ENCODE measurements around the gene PAQR8. TPM values are rescaled to one million over a fixed set of nuclear protein-coding genes. Genes with fewer than 3 reads are reported as not detected.

The PAQR8 gene
- polyA plus RNA-seq, 1 of the 3 experiments (the other 2 are of a cell fraction): 2.3 TPM

GRCh38 chr6:52328729-52329128, 33.2 kb upstream of the PAQR8 start:
- H3K9me3 ChIP-seq: no peaks in the 10 kb centered on the region
- no peaks in the 10 kb centered on the region for H3K27me3 ChIP-seq (ENCODE audit: insufficient read depth)
- no peaks in the 10 kb centered on the region for H3F3A ChIP-seq (replicated peaks; ENCODE audit: insufficient read depth)
- no peak for DNase-seq
- no peaks in the 10 kb centered on the region for H3K79me2 ChIP-seq (ENCODE audit: insufficient read depth)
- TF ChIP-seq USF1 (IDR thresholded peaks at IDR 0.05; ENCODE audit: borderline replicate concordance, low read depth): no peak
- TF ChIP-seq RCOR1 (IDR thresholded peaks at IDR 0.05; ENCODE audit: low read length): no peak
- TF ChIP-seq NRF1 (IDR thresholded peaks at IDR 0.05; ENCODE audit: low read depth, low read length): no peak
- no peak for TF ChIP-seq EZH2phosphoT487 (IDR thresholded peaks at IDR 0.05; ENCODE audit: borderline replicate concordance, low read depth)
- TF ChIP-seq PBX3 (IDR thresholded peaks at IDR 0.05): no peak
- TF ChIP-seq GABPA (IDR thresholded peaks at IDR 0.05; ENCODE audit: low read depth): no peak
- no peak for TF ChIP-seq RAD21 (IDR thresholded peaks at IDR 0.05; ENCODE audit: low read length)
- no peak for TF ChIP-seq TAF1 (IDR thresholded peaks at IDR 0.05; ENCODE audit: borderline replicate concordance, low read depth, low read length)
- TF ChIP-seq YY1 (IDR thresholded peaks at IDR 0.05; ENCODE audit: low read depth): no peak
- TF ChIP-seq TEAD4 (IDR thresholded peaks at IDR 0.05; ENCODE audit: borderline replicate concordance, insufficient read depth): no peak
- TF ChIP-seq MEF2A (IDR thresholded peaks at IDR 0.05; ENCODE audit: borderline replicate concordance, low read depth): no peak
- TF ChIP-seq FOXJ3 (CRISPR knock-in tag; IDR thresholded peaks at IDR 0.05): no peak
- no peak for TF ChIP-seq RXRA (IDR thresholded peaks at IDR 0.05; ENCODE audit: borderline replicate concordance, low read depth)
- no peaks in the 10 kb centered on the region for H3K4me1 ChIP-seq (ENCODE audit: control insufficient read depth in 1 of 2, insufficient read depth in 2 of 2, low read depth in 1 of 2, low read length in 1 of 2)
- no peaks in the 10 kb centered on the region for H3K9me2 ChIP-seq
- H3K36me3 ChIP-seq (replicated peaks in 1 of 2; ENCODE audit: control insufficient read depth in 1 of 2, insufficient read depth in 2 of 2, low read length in 1 of 2): no peaks in the 10 kb centered on the region
- H4K20me1 ChIP-seq (ENCODE audit: insufficient read depth): no peaks in the 10 kb centered on the region
- H3K4me3 ChIP-seq (ENCODE audit: low read depth in 2 of 2, low read length in 1 of 2): no peak overlapping the region
- H3K4me2 ChIP-seq: no peak overlapping the region
- H2AFZ ChIP-seq (ENCODE audit: low read depth): no peak overlapping the region
- ChIA-PET POLR2A (no interaction called here), CTCF (interaction anchor here (1.5 kb wide), 1 partner anchor 34 kb away, joined by 8 read pairs; the partner anchor contains the start of gene PAQR8)
- H3K27ac ChIP-seq (ENCODE audit: low read depth in 2 of 2, low read length in 1 of 2): no peak overlapping the region
- WGBS (ENCODE audit: low lambda C conversion rate): 90% methylated on average over 2 of the region's 2 CpGs
- H3K9ac ChIP-seq: no peak overlapping the region

GRCh38 chr6:52330470-52330869, 31.5 kb upstream of the PAQR8 start:
- H3K27me3 ChIP-seq (ENCODE audit: insufficient read depth): no peaks in the 10 kb centered on the region
- H2AFZ ChIP-seq (ENCODE audit: low read depth): no peak overlapping the region
- H3K4me2 ChIP-seq: no peak overlapping the region
- ChIA-PET POLR2A (no interaction called here), CTCF (interaction anchor here (1.3 kb wide), 1 partner anchor 14 kb away, joined by 3 read pairs; no protein-coding TSS in a partner anchor)
- DNase-seq: no peak
- no peak overlapping the region for H3K4me3 ChIP-seq (ENCODE audit: low read depth in 2 of 2, low read length in 1 of 2)
- no peaks in the 10 kb centered on the region for H3K36me3 ChIP-seq (replicated peaks in 1 of 2; ENCODE audit: control insufficient read depth in 1 of 2, insufficient read depth in 2 of 2, low read length in 1 of 2)
- no peaks in the 10 kb centered on the region; a peak in 1 of 4 replicates for H3K4me1 ChIP-seq (ENCODE audit: control insufficient read depth in 1 of 2, insufficient read depth in 2 of 2, low read depth in 1 of 2, low read length in 1 of 2)
- no peaks in the 10 kb centered on the region for H3K79me2 ChIP-seq (ENCODE audit: insufficient read depth)
- H4K20me1 ChIP-seq (ENCODE audit: insufficient read depth): no peaks in the 10 kb centered on the region
- H3K9ac ChIP-seq: no peak overlapping the region
- WGBS (ENCODE audit: low lambda C conversion rate): 93% methylated on average over 2 of the region's 2 CpGs
- H3K27ac ChIP-seq (ENCODE audit: low read depth in 2 of 2, low read length in 1 of 2): no peak overlapping the region
- H3K9me2 ChIP-seq: no peaks in the 10 kb centered on the region
- H3F3A ChIP-seq (replicated peaks; ENCODE audit: insufficient read depth): no peaks in the 10 kb centered on the region
- no peaks in the 10 kb centered on the region for H3K9me3 ChIP-seq
- TF ChIP-seq SMC3 (IDR thresholded peaks at IDR 0.05; ENCODE audit: low read depth, low read length): no peak
- no peak for TF ChIP-seq RXRA (IDR thresholded peaks at IDR 0.05; ENCODE audit: borderline replicate concordance, low read depth)
- no peak for TF ChIP-seq PBX3 (IDR thresholded peaks at IDR 0.05)
- TF ChIP-seq FOSL2 (IDR thresholded peaks at IDR 0.05; ENCODE audit: borderline replicate concordance, low read depth): no peak
- no peak for TF ChIP-seq USF2 (IDR thresholded peaks at IDR 0.05; ENCODE audit: borderline replicate concordance, low read depth, low read length)
- no peak for TF ChIP-seq YY1 (IDR thresholded peaks at IDR 0.05; ENCODE audit: low read depth)
- TF ChIP-seq ELF1 (IDR thresholded peaks at IDR 0.05): no peak
- no peak for TF ChIP-seq CHD2 (IDR thresholded peaks at IDR 0.05; ENCODE audit: low read length, partially characterized antibody)
- no peak for TF ChIP-seq MXI1 (IDR thresholded peaks at IDR 0.05; ENCODE audit: low read depth, low read length)
- no peak for TF ChIP-seq USF1 (IDR thresholded peaks at IDR 0.05; ENCODE audit: borderline replicate concordance, low read depth)
- no peak for TF ChIP-seq ZBTB33 (IDR thresholded peaks at IDR 0.05; ENCODE audit: borderline replicate concordance, low read depth)
- no peak for TF ChIP-seq RFX5 (IDR thresholded peaks at IDR 0.05; ENCODE audit: low read length)
- TF ChIP-seq MAX (IDR thresholded peaks at IDR 0.05; ENCODE audit: low read depth): no peak
